Nephron progenitor cell (in vitro differentiated cells): ENCODE data around the gene EIF2S3B.

Source experiments
- DNase-seq: peaks from one replicate; pipeline ENCODE4 v3.0.0; 2021
- H3K27ac Mint-ChIP-seq: 2 replicates; pipeline ENCODE4 v1.8.0; 2021; ENCODE audit warnings: mild to moderate bottlenecking, moderate library complexity, mixed read lengths
- H3K27me3 Mint-ChIP-seq: 2 replicates; pipeline ENCODE4 v1.8.0; 2021; ENCODE audit warnings: mild to moderate bottlenecking, low read depth, mixed read lengths; ENCODE audit not compliant: poor library complexity
- H3K36me3 Mint-ChIP-seq: 2 replicates; pipeline ENCODE4 v1.8.0; 2021; ENCODE audit warnings: low read depth, mixed read lengths
- H3K4me1 Mint-ChIP-seq: 2 replicates; pipeline ENCODE4 v1.8.0; 2021; ENCODE audit warnings: mixed read lengths
- H3K4me3 Mint-ChIP-seq: 2 replicates; pipeline ENCODE4 v1.8.0; 2021; ENCODE audit warnings: mild to moderate bottlenecking, moderate library complexity, mixed read lengths
- H3K9me3 Mint-ChIP-seq: 2 replicates; pipeline ENCODE4 v1.8.0; 2021; ENCODE audit warnings: mild to moderate bottlenecking, moderate library complexity, mixed read lengths
- CTCF ChIP-seq: fragments of 200-600 bp; sonication (generic); IDR thresholded peaks from 2 replicates; pipeline ENCODE4 v1.5.0; 2021; ENCODE audit warnings: antibody characterized with exemption

The EIF2S3B gene

GRCh38 chr12:10543499-10543898, 37.8 kb downstream of the EIF2S3B start:
- H3K27me3 Mint-ChIP-seq = peaks cover 4% of the 10 kb centered on the region
- H3K4me1 Mint-ChIP-seq = no peaks in the 10 kb centered on the region
- H3K9me3 Mint-ChIP-seq = no peaks in the 10 kb centered on the region
- H3K27ac Mint-ChIP-seq = no peak overlapping the region
- DNase-seq = no peak
- no peak overlapping the region for H3K4me3 Mint-ChIP-seq
- H3K36me3 Mint-ChIP-seq = no peaks in the 10 kb centered on the region
- no peak for TF ChIP-seq CTCF

GRCh38 chr12:10551375-10551774, 45.7 kb downstream of the EIF2S3B start:
- no peak overlapping the region for H3K27ac Mint-ChIP-seq
- H3K4me3 Mint-ChIP-seq = no peak overlapping the region
- no peaks in the 10 kb centered on the region for H3K9me3 Mint-ChIP-seq
- no peaks in the 10 kb centered on the region for H3K4me1 Mint-ChIP-seq
- no peaks in the 10 kb centered on the region for H3K27me3 Mint-ChIP-seq
- no peak for TF ChIP-seq CTCF
- H3K36me3 Mint-ChIP-seq = no peaks in the 10 kb centered on the region
- no peak for DNase-seq

GRCh38 chr12:10553148-10553547, 47.5 kb downstream of the EIF2S3B start:
- H3K27me3 Mint-ChIP-seq = peaks cover 5% of the 10 kb centered on the region
- no peak for DNase-seq
- H3K36me3 Mint-ChIP-seq = no peaks in the 10 kb centered on the region
- no peak overlapping the region for H3K4me3 Mint-ChIP-seq
- no peaks in the 10 kb centered on the region for H3K4me1 Mint-ChIP-seq
- no peak for TF ChIP-seq CTCF
- no peak overlapping the region for H3K27ac Mint-ChIP-seq
- no peaks in the 10 kb centered on the region for H3K9me3 Mint-ChIP-seq

- Mint-ChIP-seq H3K4me1 (no peaks in the 10 kb centered on the region), H3K36me3 (no peaks in the 10 kb centered on the region), H3K27me3 (peaks cover 5% of the 10 kb centered on the region), H3K27ac (no peak overlapping the region), H3K9me3 (no peaks in the 10 kb centered on the region), H3K4me3 (no peak overlapping the region)
- DNase-seq = no peak
- TF ChIP-seq CTCF = no peak
These were observed 48.6 kb downstream of the EIF2S3B start for GRCh38 chr12:10554228-10554755.

- no peaks in the 10 kb centered on the region for H3K9me3 Mint-ChIP-seq
- no peak for TF ChIP-seq CTCF
- H3K36me3 Mint-ChIP-seq = no peaks in the 10 kb centered on the region
- H3K27me3 Mint-ChIP-seq = peaks cover 5% of the 10 kb centered on the region
- H3K4me1 Mint-ChIP-seq = no peaks in the 10 kb centered on the region
- H3K4me3 Mint-ChIP-seq = no peak overlapping the region
- no peak for DNase-seq
- no peak overlapping the region for H3K27ac Mint-ChIP-seq
These were observed 49.2 kb downstream of the EIF2S3B start for GRCh38 chr12:10554756-10555481.

GRCh38 chr12:10557329-10557728, 51.6 kb downstream of the EIF2S3B start:
- H3K9me3 Mint-ChIP-seq = no peaks in the 10 kb centered on the region
- no peak overlapping the region for H3K27ac Mint-ChIP-seq
- no peak for TF ChIP-seq CTCF
- H3K27me3 Mint-ChIP-seq = peaks cover 5% of the 10 kb centered on the region
- H3K4me1 Mint-ChIP-seq = no peaks in the 10 kb centered on the region
- DNase-seq = no peak
- H3K4me3 Mint-ChIP-seq = no peak overlapping the region
- H3K36me3 Mint-ChIP-seq = no peaks in the 10 kb centered on the region
